WTC11 (cell line): ENCODE results near the gene SNX20. TPM values are rescaled to one million over a fixed set of nuclear protein-coding genes. Genes with fewer than 3 reads are reported as not detected.

Source experiments
- ATAC-seq: fragments of 200-7000 bp; cut with Tn5 transposase; 2 replicates; pipeline ENCODE4 v1.10.0; 2021; ENCODE audit warnings: mild to moderate bottlenecking, moderate library complexity
- CTCF ChIA-PET: fragments of 300-600 bp; sonication (Branson Sonifier 250); formaldehyde crosslinking; loops from one replicate; lab custom pipeline; 2021; ENCODE audit warnings: antibody characterized with exemption; lab: Charles Lee
- POLR2A ChIA-PET: fragments of 350-600 bp; sonication (Branson Sonifier 250); formaldehyde crosslinking; loops from one replicate; lab custom pipeline; 2021; ENCODE audit warnings: antibody characterized with exemption; lab: Charles Lee
- DNase-seq: peaks from one replicate; pipeline ENCODE4 v3.0.0; 2021; ENCODE audit warnings: low spot score
- H3K27ac Mint-ChIP-seq: 2 replicates; pipeline ENCODE4 v1.8.0; 2021; ENCODE audit warnings: mixed read lengths
- H3K27me3 Mint-ChIP-seq: 2 replicates; pipeline ENCODE4 v1.8.0; 2021; ENCODE audit warnings: low read depth, mild to moderate bottlenecking, moderate library complexity, mixed read lengths
- H3K36me3 Mint-ChIP-seq: 2 replicates; pipeline ENCODE4 v1.8.0; 2021; ENCODE audit warnings: mixed read lengths
- H3K4me1 Mint-ChIP-seq: 2 replicates; pipeline ENCODE4 v1.8.0; 2022; ENCODE audit warnings: mixed read lengths
- H3K4me3 Mint-ChIP-seq: 2 replicates; pipeline ENCODE4 v1.8.0; 2021; ENCODE audit warnings: mild to moderate bottlenecking, moderate library complexity, mixed read lengths
- H3K9me3 Mint-ChIP-seq: 2 replicates; pipeline ENCODE4 v1.8.0; 2021; ENCODE audit warnings: mixed read lengths
- ETV6 ChIP-seq: sonication (generic); formaldehyde crosslinking; IDR thresholded peaks from 2 replicates; pipeline ENCODE4 v1.8.1; 2022; ENCODE audit warnings: mild to moderate bottlenecking, missing genetic modification reagents
- FOXP1 ChIP-seq: sonication (generic); formaldehyde crosslinking; IDR thresholded peaks from 2 replicates; pipeline ENCODE4 v1.8.0; 2022; ENCODE audit warnings: missing genetic modification reagents, mild to moderate bottlenecking, moderate library complexity, borderline replicate concordance
- JAZF1 ChIP-seq: fragments of 250-450 bp; sonication (Bioruptor Pico); IDR thresholded peaks from 2 replicates; pipeline ENCODE4 v1.9.0; 2021; ENCODE audit warnings: moderate library complexity, mild to moderate bottlenecking, inconsistent platforms
- JUN ChIP-seq: sonication (generic); formaldehyde crosslinking; IDR thresholded peaks from 2 replicates; pipeline ENCODE4 v1.8.0; 2023; ENCODE audit warnings: mild to moderate bottlenecking, missing genetic modification reagents
- NFATC4 ChIP-seq: fragments of 250-450 bp; sonication (Bioruptor Pico); IDR thresholded peaks from 2 replicates; pipeline ENCODE4 v1.9.0; 2021; ENCODE audit warnings: mild to moderate bottlenecking
- NR2C2 ChIP-seq: sonication (generic); formaldehyde crosslinking; IDR thresholded peaks from 2 replicates; pipeline ENCODE4 v1.8.0; 2022; ENCODE audit warnings: mild to moderate bottlenecking, missing genetic modification reagents
- NR3C1 ChIP-seq: sonication (generic); formaldehyde crosslinking; conservative IDR thresholded peaks from 2 replicates; pipeline ENCODE4 v1.8.1; 2023; ENCODE audit warnings: low read depth, mild to moderate bottlenecking, missing genetic modification reagents
- TEAD4 ChIP-seq: sonication (generic); formaldehyde crosslinking; IDR thresholded peaks from 2 replicates; pipeline ENCODE4 v1.8.0; 2022; ENCODE audit warnings: mild to moderate bottlenecking, missing genetic modification reagents
- TP53 ChIP-seq: sonication (generic); formaldehyde crosslinking; IDR thresholded peaks from 2 replicates; pipeline ENCODE4 v1.8.1; 2023; ENCODE audit warnings: mild to moderate bottlenecking, missing genetic modification reagents
- ZNF219 ChIP-seq: sonication (generic); formaldehyde crosslinking; IDR thresholded peaks from 2 replicates; pipeline ENCODE4 v1.8.0; 2023; ENCODE audit warnings: missing genetic modification reagents, mild to moderate bottlenecking, borderline replicate concordance
- ZNF317 ChIP-seq: sonication (generic); formaldehyde crosslinking; IDR thresholded peaks from 2 replicates; pipeline ENCODE4 v1.8.1; 2023; ENCODE audit warnings: low read depth, mild to moderate bottlenecking, moderate library complexity, missing genetic modification reagents, borderline replicate concordance
- ZNF671 ChIP-seq: fragments of 250-450 bp; sonication (Bioruptor Pico); IDR thresholded peaks from 2 replicates; pipeline ENCODE4 v1.8.0; 2021; ENCODE audit warnings: mild to moderate bottlenecking
- total RNA-seq: library from RNA; stranded (reverse); gene quantifications from 3 replicates; pipeline ENCODE4 v1.2.3, GENCODE V29; 2021
- TF ChIP-seq, protein P1 (sequence below): fragments of 250-450 bp; sonication (Bioruptor Pico); IDR thresholded peaks from 2 replicates; pipeline ENCODE4 v2.1.2; 2022; ENCODE audit warnings: mild to moderate bottlenecking, moderate library complexity
- TF ChIP-seq, protein P2 (sequence below): sonication (generic); formaldehyde crosslinking; IDR thresholded peaks from 2 replicates; pipeline ENCODE4 v1.8.1; 2022; ENCODE audit warnings: low read depth, mild to moderate bottlenecking, moderate library complexity, missing genetic modification reagents, borderline replicate concordance
- TF ChIP-seq, protein P3 (sequence below): sonication (generic); formaldehyde crosslinking; IDR thresholded peaks from 2 replicates; pipeline ENCODE4 v1.8.1; 2022; ENCODE audit warnings: mild to moderate bottlenecking, missing genetic modification reagents, moderate library complexity, borderline replicate concordance
- TF ChIP-seq, protein P4 (sequence below): sonication (generic); formaldehyde crosslinking; conservative IDR thresholded peaks from 2 replicates; pipeline ENCODE4 v1.8.1; 2022; ENCODE audit warnings: mild to moderate bottlenecking, missing genetic modification reagents
- TF ChIP-seq, protein P5 (sequence below): fragments of 250-450 bp; sonication (Bioruptor Pico); IDR thresholded peaks from 2 replicates; pipeline ENCODE4 v1.9.0; 2021; ENCODE audit warnings: moderate library complexity, mild to moderate bottlenecking, inconsistent platforms, borderline replicate concordance
- TF ChIP-seq, protein P6 (sequence below): fragments of 250-450 bp; sonication (Bioruptor Pico); conservative IDR thresholded peaks from 2 replicates; pipeline ENCODE4 v1.9.0; 2021; ENCODE audit warnings: mild to moderate bottlenecking

Gene SNX20
- total RNA-seq, 1 experiment from 2014 or later = not detected

DNA sequence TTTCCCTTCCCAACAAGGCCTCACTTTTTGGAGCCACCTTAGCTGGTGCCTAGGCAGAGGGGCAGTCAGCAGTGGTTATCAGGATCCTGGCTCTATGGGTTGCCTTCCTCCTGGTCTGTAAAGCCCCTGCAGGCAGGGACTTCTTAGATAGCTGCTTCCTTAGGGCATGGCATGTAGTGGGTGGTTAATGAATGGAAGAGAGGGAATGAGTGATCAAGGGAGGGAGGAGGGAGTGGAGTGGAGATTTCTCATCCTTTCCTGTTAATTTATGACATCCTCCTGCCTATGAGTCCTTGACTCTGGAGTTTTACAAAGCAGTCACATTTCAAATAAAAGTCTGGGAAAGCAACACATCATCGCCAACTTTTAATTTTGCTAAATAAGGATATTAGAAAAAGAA, 40.7 kb downstream of the SNX20 start (continued):
- TF ChIP-seq, protein P1, sequence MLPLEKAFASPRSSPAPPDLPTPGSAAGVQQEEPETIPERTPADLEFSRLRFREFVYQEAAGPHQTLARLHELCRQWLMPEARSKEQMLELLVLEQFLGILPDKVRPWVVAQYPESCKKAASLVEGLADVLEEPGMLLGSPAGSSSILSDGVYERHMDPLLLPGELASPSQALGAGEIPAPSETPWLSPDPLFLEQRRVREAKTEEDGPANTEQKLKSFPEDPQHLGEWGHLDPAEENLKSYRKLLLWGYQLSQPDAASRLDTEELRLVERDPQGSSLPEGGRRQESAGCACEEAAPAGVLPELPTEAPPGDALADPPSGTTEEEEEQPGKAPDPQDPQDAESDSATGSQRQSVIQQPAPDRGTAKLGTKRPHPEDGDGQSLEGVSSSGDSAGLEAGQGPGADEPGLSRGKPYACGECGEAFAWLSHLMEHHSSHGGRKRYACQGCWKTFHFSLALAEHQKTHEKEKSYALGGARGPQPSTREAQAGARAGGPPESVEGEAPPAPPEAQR (CRISPR knock-in tag) = no peak

DNA sequence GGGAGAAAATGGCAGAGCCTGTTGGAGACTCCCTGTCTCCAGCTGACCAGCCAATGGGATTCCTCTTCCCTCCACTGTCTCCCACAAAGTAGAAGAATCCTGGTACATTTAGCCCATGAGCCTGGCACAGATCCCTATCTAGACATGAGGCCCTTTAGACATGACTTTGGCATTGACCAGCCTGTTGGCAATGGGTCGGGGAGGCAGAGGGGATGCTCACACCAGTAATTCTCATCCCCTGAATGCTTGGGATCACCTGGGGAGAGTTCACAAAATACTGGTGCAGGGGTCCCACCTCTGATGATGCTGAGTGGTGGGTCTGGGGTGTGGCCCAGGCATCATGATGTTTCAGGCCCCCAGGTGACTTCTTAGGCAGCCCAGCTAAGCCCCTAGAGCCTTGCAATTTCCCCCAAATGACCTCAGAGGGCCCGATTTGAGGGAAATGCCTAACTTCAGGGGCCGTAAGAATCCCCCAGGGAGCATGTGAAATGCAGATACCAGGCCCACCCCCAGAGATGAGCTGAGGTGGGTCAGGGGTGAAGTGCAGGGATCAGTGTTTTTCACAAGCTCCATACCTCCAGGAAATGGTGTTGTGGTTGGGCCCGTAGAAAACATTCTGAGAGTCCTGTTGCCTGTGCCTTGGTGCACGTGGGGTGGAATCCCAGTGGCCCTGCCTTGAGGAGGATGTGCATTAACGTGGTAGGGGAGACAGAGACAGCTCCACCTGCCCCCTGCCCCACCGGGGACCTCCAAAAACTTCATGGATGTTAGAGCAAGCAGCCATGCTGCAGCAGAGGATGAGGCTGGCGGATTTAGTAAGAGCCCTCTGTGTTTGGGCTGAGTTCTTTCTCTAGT, 42.1 kb downstream of the SNX20 start:
- no peak overlapping the region for H3K27ac Mint-ChIP-seq
- no peaks in the 10 kb centered on the region for H3K27me3 Mint-ChIP-seq
- H3K4me3 Mint-ChIP-seq = no peak overlapping the region
- ChIA-PET CTCF (interaction anchor here (1.1 to 1.3 kb wide), 2 partner anchors 45 to 167 kb away, joined by 3 to 4 read pairs; no protein-coding TSS in a partner anchor), POLR2A (no interaction called here)
- DNase-seq (no peak), ATAC-seq (no peak)
- no peaks in the 10 kb centered on the region for H3K4me1 Mint-ChIP-seq
- no peaks in the 10 kb centered on the region for H3K9me3 Mint-ChIP-seq
- no peak for TF ChIP-seq ZNF671 (CRISPR knock-in tag)
- TF ChIP-seq JAZF1 = no peak
- no peak for TF ChIP-seq TEAD4 (CRISPR knock-in tag)
- TF ChIP-seq ZNF219 (CRISPR knock-in tag) = no peak
- TF ChIP-seq, protein P2, sequence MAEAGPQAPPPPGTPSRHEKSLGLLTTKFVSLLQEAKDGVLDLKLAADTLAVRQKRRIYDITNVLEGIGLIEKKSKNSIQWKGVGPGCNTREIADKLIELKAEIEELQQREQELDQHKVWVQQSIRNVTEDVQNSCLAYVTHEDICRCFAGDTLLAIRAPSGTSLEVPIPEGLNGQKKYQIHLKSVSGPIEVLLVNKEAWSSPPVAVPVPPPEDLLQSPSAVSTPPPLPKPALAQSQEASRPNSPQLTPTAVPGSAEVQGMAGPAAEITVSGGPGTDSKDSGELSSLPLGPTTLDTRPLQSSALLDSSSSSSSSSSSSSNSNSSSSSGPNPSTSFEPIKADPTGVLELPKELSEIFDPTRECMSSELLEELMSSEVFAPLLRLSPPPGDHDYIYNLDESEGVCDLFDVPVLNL (CRISPR knock-in tag) = no peak
- no peak for TF ChIP-seq JUN (CRISPR knock-in tag)
- TF ChIP-seq, protein P3, sequence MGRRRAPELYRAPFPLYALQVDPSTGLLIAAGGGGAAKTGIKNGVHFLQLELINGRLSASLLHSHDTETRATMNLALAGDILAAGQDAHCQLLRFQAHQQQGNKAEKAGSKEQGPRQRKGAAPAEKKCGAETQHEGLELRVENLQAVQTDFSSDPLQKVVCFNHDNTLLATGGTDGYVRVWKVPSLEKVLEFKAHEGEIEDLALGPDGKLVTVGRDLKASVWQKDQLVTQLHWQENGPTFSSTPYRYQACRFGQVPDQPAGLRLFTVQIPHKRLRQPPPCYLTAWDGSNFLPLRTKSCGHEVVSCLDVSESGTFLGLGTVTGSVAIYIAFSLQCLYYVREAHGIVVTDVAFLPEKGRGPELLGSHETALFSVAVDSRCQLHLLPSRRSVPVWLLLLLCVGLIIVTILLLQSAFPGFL (CRISPR knock-in tag) = no peak
- no peak for TF ChIP-seq ZNF317
- TF ChIP-seq NR3C1 (CRISPR knock-in tag) = no peak
- TF ChIP-seq, protein P4, sequence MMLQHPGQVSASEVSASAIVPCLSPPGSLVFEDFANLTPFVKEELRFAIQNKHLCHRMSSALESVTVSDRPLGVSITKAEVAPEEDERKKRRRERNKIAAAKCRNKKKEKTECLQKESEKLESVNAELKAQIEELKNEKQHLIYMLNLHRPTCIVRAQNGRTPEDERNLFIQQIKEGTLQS (CRISPR knock-in tag) = no peak
- TF ChIP-seq, protein P1 (CRISPR knock-in tag) = no peak
- no peaks in the 10 kb centered on the region for H3K36me3 Mint-ChIP-seq

DNA sequence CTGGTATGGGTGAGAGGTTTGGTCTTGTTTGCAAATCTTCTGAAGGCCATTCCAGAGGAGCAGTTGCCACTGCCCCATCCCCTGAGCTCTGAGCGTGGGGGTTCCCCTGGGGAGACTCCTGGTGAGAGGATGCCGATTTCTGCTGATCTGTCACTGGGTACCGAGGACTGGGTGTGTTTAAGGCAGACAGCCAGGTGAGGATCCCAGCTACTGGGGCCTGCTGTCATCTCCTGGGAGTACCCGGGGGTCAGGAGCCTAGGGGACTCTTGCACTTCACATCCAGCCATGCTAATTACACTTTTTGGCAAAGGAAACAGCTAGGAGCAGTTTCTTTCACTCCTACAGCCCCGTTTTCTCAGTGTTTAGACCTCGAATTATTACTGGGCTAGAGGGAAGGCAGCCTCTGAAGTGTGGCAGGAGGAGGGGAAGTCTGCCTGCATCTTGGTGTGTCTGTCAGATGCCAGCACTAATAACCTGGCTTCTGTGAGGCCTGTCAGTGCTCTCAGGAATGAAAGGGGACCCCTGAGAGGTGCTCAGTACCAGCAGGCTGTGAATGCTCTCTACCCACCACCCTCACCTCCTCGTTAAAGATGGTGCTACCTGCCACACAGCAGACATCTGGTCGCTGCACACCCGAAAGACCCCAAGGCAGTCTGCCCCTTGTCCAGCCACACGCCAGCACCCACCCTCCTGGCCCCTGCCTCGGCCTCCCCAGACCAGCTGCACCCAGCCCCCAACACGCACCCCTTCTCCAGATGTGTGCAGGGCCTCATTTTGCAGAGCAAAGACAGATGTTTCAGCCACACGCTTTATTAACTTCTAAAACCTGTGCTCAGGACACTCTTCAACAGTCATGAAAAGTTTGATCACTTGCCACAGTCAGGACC, 43.2 kb downstream of the SNX20 start:
- CTCF ChIA-PET = interaction anchor here (1.4 to 3.9 kb wide), 5 partner anchors 10 to 90 kb away, joined by 3 to 21 read pairs (median 11); partner anchors contain the start of gene NKD1
- no peaks in the 10 kb centered on the region for H3K36me3 Mint-ChIP-seq
- POLR2A ChIA-PET = no interaction called here
- TF ChIP-seq, protein P5, sequence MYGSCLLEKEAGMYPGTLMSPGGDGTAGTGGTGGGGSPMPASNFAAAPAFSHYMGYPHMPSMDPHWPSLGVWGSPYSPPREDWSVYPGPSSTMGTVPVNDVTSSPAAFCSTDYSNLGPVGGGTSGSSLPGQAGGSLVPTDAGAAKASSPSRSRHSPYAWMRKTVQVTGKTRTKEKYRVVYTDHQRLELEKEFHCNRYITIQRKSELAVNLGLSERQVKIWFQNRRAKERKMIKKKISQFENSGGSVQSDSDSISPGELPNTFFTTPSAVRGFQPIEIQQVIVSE (CRISPR knock-in tag) = no peak
- TF ChIP-seq TP53 (CRISPR knock-in tag) = no peak
- TF ChIP-seq FOXP1 (CRISPR knock-in tag) = no peak
- TF ChIP-seq NFATC4 (CRISPR knock-in tag) = no peak
- TF ChIP-seq NR2C2 (CRISPR knock-in tag) = no peak
- no peak for TF ChIP-seq ETV6 (CRISPR knock-in tag)
- TF ChIP-seq, protein P6, sequence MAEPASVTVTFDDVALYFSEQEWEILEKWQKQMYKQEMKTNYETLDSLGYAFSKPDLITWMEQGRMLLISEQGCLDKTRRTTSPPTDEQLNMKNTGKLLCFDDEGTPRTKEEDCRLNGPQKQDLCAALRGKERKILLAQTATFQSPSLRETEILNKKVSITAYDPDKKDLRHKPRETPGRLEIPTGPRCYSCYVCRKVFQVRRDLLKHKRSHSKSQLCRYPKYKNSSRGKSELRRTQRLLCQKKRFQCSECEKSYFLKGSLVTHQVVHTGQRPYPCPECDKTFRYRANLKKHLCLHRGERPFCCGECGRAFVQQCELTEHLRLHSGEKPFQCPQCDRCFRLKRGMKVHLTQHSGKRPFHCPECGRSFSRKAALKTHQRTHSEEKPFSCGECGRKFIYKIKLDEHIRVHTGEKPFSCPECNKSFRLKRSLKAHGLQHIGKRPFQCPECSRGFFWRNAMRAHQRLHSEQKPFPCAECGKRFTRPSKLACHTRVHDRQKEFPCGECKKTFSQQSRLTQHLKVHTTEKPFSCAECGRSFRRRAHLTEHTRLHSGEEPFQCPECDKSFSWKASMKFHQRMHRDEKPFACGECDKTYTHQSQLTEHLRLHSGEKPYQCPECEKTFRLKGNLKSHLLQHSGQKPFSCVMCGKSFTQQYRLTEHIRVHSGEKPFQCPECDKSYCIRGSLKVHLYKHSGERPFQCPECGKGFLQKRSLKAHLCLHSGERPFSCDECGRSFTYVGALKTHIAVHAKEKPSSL (CRISPR knock-in tag) = no peak

More for the DNA sequence above, 43.2 kb downstream of the SNX20 start:
- H3K9me3 Mint-ChIP-seq = no peaks in the 10 kb centered on the region
- ATAC-seq = no peak
- H3K4me1 Mint-ChIP-seq = no peaks in the 10 kb centered on the region
- no peak overlapping the region for H3K27ac Mint-ChIP-seq
- DNase-seq = no peak
- no peaks in the 10 kb centered on the region for H3K27me3 Mint-ChIP-seq
- H3K4me3 Mint-ChIP-seq = no peak overlapping the region
